GM10248 (cell line): ENCODE results near the gene TMSB10.
"Not testable (repeated sequence)": the region's sequence is repeated elsewhere in the genome, so short reads cannot be mapped to it uniquely, and the experiment has no call there.

Source experiments
- CTCF ChIA-PET: fragments of 300-600 bp; sonication (Branson Sonifier 250); formaldehyde crosslinking; extraction: SDS; loops from one replicate; lab custom pipeline; 2021; ENCODE audit warnings: antibody characterized with exemption; lab: Yijun Ruan, JAX
- POLR2A ChIA-PET: fragments of 350-650 bp; sonication (Branson Sonifier 250); formaldehyde crosslinking; extraction: SDS; loops from one replicate; lab custom pipeline; 2020; ENCODE audit warnings: antibody characterized with exemption; lab: Yijun Ruan, JAX
- DNase-seq: peaks from one replicate; pipeline ENCODE4 v3.0.0; 2012; ENCODE audit errors: extremely low spot score
- CTCF ChIP-seq: IDR thresholded peaks from 2 replicates; pipeline ENCODE4 v1.5.1; 2012; ENCODE audit warnings: mild to moderate bottlenecking, low read depth; ENCODE audit errors: extremely low read depth, missing control alignments, control extremely low read depth

The TMSB10 gene

GRCh38 chr2:84873350-84873749, 32.1 kb upstream of the TMSB10 start:
- ChIA-PET POLR2A (no interaction called here), CTCF (interaction anchor here (3.8 kb wide), 1 partner anchor 8 kb away, joined by 17 read pairs; the partner anchor contains the start of gene TRABD2A)
- TF ChIP-seq CTCF: no peak
- no peak for DNase-seq

- CTCF ChIA-PET: no interaction called here
Observed at GRCh38 chr2:84874381-84875212, 30.9 kb upstream of the TMSB10 start.

GRCh38 chr2:84875213-84875560, 30.3 kb upstream of the TMSB10 start:
- no peak for DNase-seq
- ChIA-PET CTCF (no interaction called here), POLR2A (no interaction called here)
- TF ChIP-seq CTCF: no peak

More at GRCh38 chr2:84874381-84875212, 30.9 kb upstream of the TMSB10 start:
- TF ChIP-seq CTCF: no peak
- POLR2A ChIA-PET: no interaction called here
- no peak for DNase-seq

- POLR2A ChIA-PET, DNase-seq: not testable (repeated sequence)
- CTCF ChIA-PET: interaction anchor here (1.1 to 3.0 kb wide), 3 partner anchors 11 to 236 kb away, joined by 3 to 13 read pairs (median 3); no protein-coding TSS in a partner anchor
Observed at GRCh38 chr2:84875619-84876018, 29.8 kb upstream of the TMSB10 start.

GRCh38 chr2:84876369-84876768, 29.1 kb upstream of the TMSB10 start:
- TF ChIP-seq CTCF: no peak
- ChIA-PET CTCF (interaction anchor here (0.7 to 3.0 kb wide), 5 partner anchors 11 to 236 kb away, joined by 3 to 13 read pairs (median 3); no protein-coding TSS in a partner anchor), POLR2A (no interaction called here)
- DNase-seq: no peak

- no peak for DNase-seq
- no peak for TF ChIP-seq CTCF
- ChIA-PET CTCF (interaction anchor here (3.0 kb wide), 1 partner anchor 47 kb away, joined by 13 read pairs; no protein-coding TSS in a partner anchor), POLR2A (no interaction called here)
Observed at GRCh38 chr2:84878459-84878858, 27.0 kb upstream of the TMSB10 start.
